GM20000 (cell line): ENCODE results near the gene NPL.
A peak's percentile ranks its signal among the peaks of the same experiment; 100 is the strongest.

Source experiments
- DNase-seq: peaks from one replicate; pipeline ENCODE4 v3.0.0; 2012; ENCODE audit warnings: low spot score
- TF ChIP-seq, protein P1 (sequence below): IDR thresholded peaks from 2 replicates; pipeline ENCODE4 v1.5.1; 2012; ENCODE audit warnings: mild to moderate bottlenecking, control low read depth; ENCODE audit errors: extremely low read depth, missing control alignments

NPL gene

GRCh38 chr1:182826892-182827291, 37.3 kb downstream of the NPL start:
- TF ChIP-seq, protein P1, sequence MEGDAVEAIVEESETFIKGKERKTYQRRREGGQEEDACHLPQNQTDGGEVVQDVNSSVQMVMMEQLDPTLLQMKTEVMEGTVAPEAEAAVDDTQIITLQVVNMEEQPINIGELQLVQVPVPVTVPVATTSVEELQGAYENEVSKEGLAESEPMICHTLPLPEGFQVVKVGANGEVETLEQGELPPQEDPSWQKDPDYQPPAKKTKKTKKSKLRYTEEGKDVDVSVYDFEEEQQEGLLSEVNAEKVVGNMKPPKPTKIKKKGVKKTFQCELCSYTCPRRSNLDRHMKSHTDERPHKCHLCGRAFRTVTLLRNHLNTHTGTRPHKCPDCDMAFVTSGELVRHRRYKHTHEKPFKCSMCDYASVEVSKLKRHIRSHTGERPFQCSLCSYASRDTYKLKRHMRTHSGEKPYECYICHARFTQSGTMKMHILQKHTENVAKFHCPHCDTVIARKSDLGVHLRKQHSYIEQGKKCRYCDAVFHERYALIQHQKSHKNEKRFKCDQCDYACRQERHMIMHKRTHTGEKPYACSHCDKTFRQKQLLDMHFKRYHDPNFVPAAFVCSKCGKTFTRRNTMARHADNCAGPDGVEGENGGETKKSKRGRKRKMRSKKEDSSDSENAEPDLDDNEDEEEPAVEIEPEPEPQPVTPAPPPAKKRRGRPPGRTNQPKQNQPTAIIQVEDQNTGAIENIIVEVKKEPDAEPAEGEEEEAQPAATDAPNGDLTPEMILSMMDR: no peak
- DNase-seq: no peak

DNA sequence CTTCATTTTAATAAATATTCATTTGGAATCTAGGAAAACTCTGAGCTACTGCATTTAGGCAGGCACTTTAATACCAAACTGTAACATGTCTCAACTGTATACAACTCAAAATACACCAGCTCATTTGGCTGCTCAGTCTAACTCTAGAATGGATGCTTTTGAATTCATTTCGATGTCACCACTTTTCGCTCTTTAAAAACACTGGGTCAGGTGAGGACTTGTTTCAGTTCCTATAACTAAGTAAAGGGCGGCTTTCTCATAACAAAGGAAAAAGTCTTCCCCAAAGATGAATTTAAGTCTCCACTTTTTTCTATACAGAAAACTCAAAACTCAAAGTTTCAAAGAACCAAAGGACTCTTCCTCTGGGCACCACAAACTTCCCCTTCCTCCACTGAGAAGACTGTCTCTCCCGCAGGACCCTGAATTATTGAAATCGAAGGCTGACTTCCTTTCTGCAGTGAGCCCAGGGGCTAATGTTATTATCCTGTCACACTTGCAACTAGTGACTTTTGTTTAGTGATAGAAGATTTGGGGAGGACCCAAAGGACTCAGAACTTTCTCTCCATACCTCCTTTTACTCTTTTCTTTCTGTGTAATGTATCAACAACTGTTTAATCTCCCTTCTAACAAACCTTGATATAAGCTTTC, 39.8 kb downstream of the NPL start:
- peak; percentile 39 for DNase-seq

DNA sequence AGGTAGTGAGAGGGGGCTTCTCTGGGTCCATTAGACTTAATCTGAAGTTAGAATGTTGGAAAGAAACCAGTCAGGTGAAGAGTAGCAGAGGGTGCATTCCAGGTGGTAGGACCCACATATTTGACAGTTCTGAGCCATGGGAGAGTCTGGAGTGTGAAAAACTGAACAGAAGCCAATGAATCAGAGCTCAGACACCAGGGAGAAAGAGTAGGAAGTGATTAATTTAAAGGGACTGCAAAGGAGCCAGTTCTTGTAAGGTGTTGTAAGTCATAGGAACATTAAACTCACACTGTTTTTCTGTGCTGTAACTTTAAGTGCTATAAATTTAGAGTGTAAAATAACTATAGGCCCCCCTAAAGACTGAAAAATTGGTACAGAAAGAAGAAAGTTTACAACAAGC, 43.7 kb downstream of the NPL start:
- no peak for DNase-seq
- TF ChIP-seq, protein P1: no peak

More for the DNA sequence above, 39.8 kb downstream of the NPL start:
- TF ChIP-seq, protein P1: no peak

DNA sequence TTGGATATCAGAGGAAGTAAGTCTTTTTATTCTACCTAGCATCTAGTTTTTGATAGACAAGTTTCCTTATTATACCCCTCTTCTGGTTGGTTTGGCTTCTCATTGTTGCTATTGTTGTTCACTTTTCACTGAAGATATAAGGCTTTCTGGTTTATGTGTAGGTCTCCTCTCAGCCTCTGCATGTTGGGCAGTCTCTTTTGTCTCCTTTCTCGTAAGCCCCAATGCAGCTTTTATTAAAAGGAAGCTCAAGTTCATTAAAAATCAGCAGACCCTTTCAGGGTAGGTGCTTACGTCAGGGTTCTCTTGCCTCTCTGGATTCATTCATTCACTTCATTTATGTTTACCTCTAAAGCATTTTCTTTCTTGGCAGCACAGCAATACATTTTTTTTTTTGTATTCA, 44.8 kb downstream of the NPL start:
- TF ChIP-seq, protein P1: no peak

DNA sequence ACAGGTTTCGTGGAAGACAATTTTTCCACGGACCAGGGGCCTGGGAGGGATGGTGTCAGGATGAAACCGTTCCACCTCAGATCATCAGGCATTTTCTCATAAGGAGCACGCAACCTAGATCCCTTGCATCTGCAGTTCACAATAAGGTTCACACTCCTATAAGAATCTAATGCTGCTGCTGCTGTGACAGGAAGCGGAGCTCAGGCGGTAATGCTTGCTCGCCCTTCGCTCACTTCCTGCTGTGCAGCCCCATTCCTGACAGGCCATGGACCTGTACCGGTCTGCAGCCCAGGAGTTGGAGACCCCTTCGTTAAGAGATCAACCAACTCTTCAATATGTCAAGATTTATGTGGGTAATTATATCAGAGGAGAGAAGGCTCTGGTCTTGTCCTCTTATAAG, 46.2 kb downstream of the NPL start:
- TF ChIP-seq, protein P1: no peak

More for the DNA sequence above, 44.8 kb downstream of the NPL start:
- DNase-seq: no peak

GRCh38 chr1:182839209-182840066, 49.9 kb downstream of the NPL start, which contains the start of gene DHX9:
Gene DHX9, plus strand, starts transcription at chr1:182839347. Its CDS starts 3,220 bp downstream, at chr1:182842567.
- peak; percentile 98 for DNase-seq
- TF ChIP-seq, protein P1: no peak

More for the DNA sequence above, 46.2 kb downstream of the NPL start:
- DNase-seq: no peak
